Right lobe of liver (tissue), 6 donors: ENCODE data around the gene USP11. TPM values are rescaled to one million over a fixed set of nuclear protein-coding genes. Genes with fewer than 3 reads are reported as not detected.

ENCODE experiments used
- ATAC-seq, 4 donors: fragments of 200-7000 bp; cut with Tn5 transposase; one replicate each; pipeline ENCODE4 v1.9.1; 2020; ENCODE audit warnings: mild to moderate bottlenecking in 4 of 4, moderate library complexity in 4 of 4
- DNase-seq, 3 donors: peaks; one replicate each; pipeline ENCODE4 v3.0.0-alpha.2; 2020
- H3K27ac ChIP-seq, 3 donors: fragments of 200-600 bp; one replicate each; pipeline ENCODE4 v1.8.0; 2022
- H3K27me3 ChIP-seq, 2 donors: fragments of 200-600 bp; one replicate each; pipeline ENCODE4 v1.8.0; 2022
- H3K36me3 ChIP-seq, 4 donors: fragments of 200-600 bp; sonication (generic) in 1 of 4; one replicate each; pipeline versions ENCODE4 v1.5.1 to v1.8.0; 2017 to 2022; ENCODE audit warnings: control low read depth in 1 of 4
- H3K4me1 ChIP-seq, 4 donors: fragments of 200-600 bp; sonication (generic) in 1 of 4; one replicate each; pipeline versions ENCODE4 v1.5.1 to v1.8.0; 2017 to 2022; ENCODE audit warnings: control low read depth in 1 of 4
- H3K4me3 ChIP-seq, 3 donors: fragments of 200-600 bp; one replicate each; pipeline ENCODE4 v1.8.0; 2022
- H3K9me3 ChIP-seq, 4 donors: fragments of 200-600 bp; sonication (generic) in 1 of 4; one replicate each; pipeline versions ENCODE4 v1.5.1 to v1.8.0; 2017 to 2022; ENCODE audit warnings: control low read depth in 1 of 4
- CTCF ChIP-seq, 4 donors: fragments of 200-600 bp in 3 of 4; fragments of 450-650 bp in 1 of 4; IDR thresholded peaks; one replicate each; pipeline versions ENCODE4 v1.5.1 to v1.8.0; 2016 to 2022; ENCODE audit warnings: antibody characterized with exemption in 4 of 4, mild to moderate bottlenecking in 2 of 4
- POLR2A ChIP-seq: fragments of 450-650 bp; IDR thresholded peaks from one replicate; pipeline ENCODE4 v1.6.1; 2017; ENCODE audit warnings: antibody characterized with exemption, mild to moderate bottlenecking
- WGBS: methylation state at CpG from one replicate; pipeline ENCODE4 v1.1.6; 2018; ENCODE audit warnings: low coverage, low lambda C conversion rate; ENCODE audit not compliant: insufficient coverage; ENCODE audit errors: missing lambda C conversion rate; 5-methylcytosine and 5-hydroxymethylcytosine counted together
- intact Hi-C, 2 donors: fragments of 100-400 bp; cut with DNase I; formaldehyde crosslinking; loops; one replicate each; pipeline versions ENCODE4 v1.11.2 to v1.14.1; 2022
- total RNA-seq, 6 experiments: library from RNA; depleted of rRNA in 2 of 6; stranded (reverse); fragments of >200 nt in 2 of 6; fragmentation: NEBNext Ultra II Directional in 3 of 6; extraction: Animal tissue kit (Norgen Biotek cat#: 25700) in 3 of 6; gene quantifications; one replicate each; pipeline versions ENCODE4 v1.1.0 to v1.2.4, GENCODE V29; 2016 to 2023
- donor health status: DM: no; HTN: yes; CAD: no.
- donor health status: DM: no; HTN: no; CAD: no.
- donor health status: DM: no; HTN: no; CAD: no.
- donor health status: DM: no; HTN: yes; CAD: no.
- donor health status: DM: no; HTN: yes; CAD: no.

Gene USP11
- total RNA-seq, 6 experiments from 2014 or later, result 7.1 to 14.7 (median 11.4) TPM

- DNase-seq (no peak), ATAC-seq (no peak)
- TF ChIP-seq POLR2A (no peak), CTCF (IDR thresholded peaks at IDR 0.05) (no peak)
- WGBS, result 72% methylated on average over 5 of the region's 7 CpGs
- Histone ChIP-seq H3K4me3 (no peak overlapping the region), H3K27me3 (no peaks in the 10 kb centered on the region), H3K36me3 (peaks cover 9 to 44% (median 33%) of the 10 kb centered on the region in 4 donors), H3K27ac (no peak overlapping the region), H3K9me3 (no peaks in the 10 kb centered on the region), H3K4me1 (peaks cover 0 to 43% (median 0%) of the 10 kb centered on the region in 4 donors)
- intact Hi-C loops, result no loop called here
These were observed 35.3 kb upstream of the USP11 start for GRCh38 chrX:47197526-47197925.

GRCh38 chrX:47198026-47198686, 34.7 kb upstream of the USP11 start:
- Histone ChIP-seq H3K9me3 (no peaks in the 10 kb centered on the region), H3K4me1 (peaks cover 0 to 42% (median 0%) of the 10 kb centered on the region in 4 donors), H3K4me3 (no peak overlapping the region), H3K36me3 (peaks cover 9 to 50% (median 38%) of the 10 kb centered on the region in 4 donors), H3K27me3 (no peaks in the 10 kb centered on the region), H3K27ac (no peak overlapping the region)
- TF ChIP-seq POLR2A (no peak), CTCF (IDR thresholded peaks at IDR 0.05) (no peak)
- WGBS, result 87% methylated on average over 9 of the region's 10 CpGs
- no peak for DNase-seq
- no peak for ATAC-seq
- intact Hi-C loops, result no loop called here

- Histone ChIP-seq H3K27ac (no peak overlapping the region), H3K4me1 (peaks cover 0 to 39% (median 0%) of the 10 kb centered on the region in 4 donors), H3K36me3 (peaks cover 9 to 54% (median 39%) of the 10 kb centered on the region in 4 donors), H3K9me3 (no peaks in the 10 kb centered on the region), H3K4me3 (no peak overlapping the region), H3K27me3 (no peaks in the 10 kb centered on the region)
- intact Hi-C loops, result no loop called here
- ATAC-seq, result no peak
- TF ChIP-seq CTCF (IDR thresholded peaks at IDR 0.05) (no peak), POLR2A (no peak)
- DNase-seq, result no peak
- WGBS, result 68% methylated on average over 15 of the region's 15 CpGs
These were observed 34.1 kb upstream of the USP11 start for GRCh38 chrX:47198687-47199080.

GRCh38 chrX:47199286-47199685, 33.5 kb upstream of the USP11 start:
- no peak for ATAC-seq
- 95% methylated on average over 9 of the region's 10 CpGs for WGBS
- intact Hi-C loops, result no loop called here

More at GRCh38 chrX:47199286-47199685, 33.5 kb upstream of the USP11 start:
- Histone ChIP-seq H3K27me3 (no peaks in the 10 kb centered on the region), H3K27ac (no peak overlapping the region), H3K4me1 (peaks cover 0 to 39% (median 0%) of the 10 kb centered on the region in 4 donors), H3K9me3 (no peaks in the 10 kb centered on the region), H3K4me3 (no peak overlapping the region), H3K36me3 (peaks cover 9 to 60% (median 39%) of the 10 kb centered on the region in 4 donors)
- no peak for DNase-seq
- TF ChIP-seq POLR2A (no peak), CTCF (IDR thresholded peaks at IDR 0.05) (no peak)
